GM19438 (cell line): Measurements from ENCODE around the gene PLP2.
"Not testable (repeated sequence)": the region's sequence is repeated elsewhere in the genome, so short reads cannot be mapped to it uniquely, and the experiment has no call there.

Source experiments
- ATAC-seq: cut with Tn5 transposase; IDR thresholded peaks from one replicate; pipeline ENCODE4 v1.9.1; 2021; ENCODE audit warnings: low read depth; ENCODE audit not compliant: unreplicated experiment

Gene PLP2

DNA sequence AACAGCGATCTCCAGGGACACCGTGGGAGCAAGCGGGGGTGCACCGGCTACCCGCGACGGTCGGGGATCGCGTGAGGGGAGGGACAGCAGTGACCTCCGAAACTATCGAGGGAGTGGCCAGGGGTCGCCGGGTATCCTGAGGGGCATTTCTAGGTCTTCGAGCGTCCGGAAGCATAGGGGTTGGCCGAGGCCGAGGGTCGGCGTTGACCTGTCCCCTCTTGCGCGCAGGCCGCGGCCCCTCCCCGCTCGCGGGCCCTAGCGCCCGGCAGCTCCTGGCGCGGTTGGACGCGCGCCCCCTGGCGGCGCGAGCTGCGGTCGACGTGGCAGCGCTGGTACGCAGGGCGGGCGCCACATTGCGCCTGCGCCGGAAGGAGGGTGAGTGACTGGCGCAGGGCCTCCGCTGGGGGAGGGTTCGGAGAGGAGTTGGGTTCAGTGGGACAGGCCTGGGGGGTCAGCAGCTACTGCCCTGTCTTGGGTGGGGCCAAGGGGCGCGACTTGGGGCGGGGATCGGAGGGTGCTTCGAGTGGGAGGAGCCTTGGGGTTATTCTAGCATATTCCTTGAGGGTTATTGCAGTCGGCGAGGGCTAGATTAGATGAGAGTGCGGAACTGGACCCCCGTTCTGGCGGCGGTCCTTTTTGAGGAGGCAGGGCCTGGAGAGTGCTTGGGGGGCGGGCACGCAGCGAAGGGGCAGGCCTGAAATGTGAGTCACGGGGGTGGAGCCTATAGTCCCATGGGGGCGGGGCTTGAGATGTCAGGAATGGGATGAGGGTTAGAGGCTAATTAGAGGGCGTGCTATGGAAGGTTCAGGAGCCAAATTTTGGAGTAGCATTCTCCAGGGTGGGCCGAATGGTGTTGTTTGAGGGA lies 7.9 kb upstream of the PLP2 start:
- peak; percentile 43 for ATAC-seq

DNA sequence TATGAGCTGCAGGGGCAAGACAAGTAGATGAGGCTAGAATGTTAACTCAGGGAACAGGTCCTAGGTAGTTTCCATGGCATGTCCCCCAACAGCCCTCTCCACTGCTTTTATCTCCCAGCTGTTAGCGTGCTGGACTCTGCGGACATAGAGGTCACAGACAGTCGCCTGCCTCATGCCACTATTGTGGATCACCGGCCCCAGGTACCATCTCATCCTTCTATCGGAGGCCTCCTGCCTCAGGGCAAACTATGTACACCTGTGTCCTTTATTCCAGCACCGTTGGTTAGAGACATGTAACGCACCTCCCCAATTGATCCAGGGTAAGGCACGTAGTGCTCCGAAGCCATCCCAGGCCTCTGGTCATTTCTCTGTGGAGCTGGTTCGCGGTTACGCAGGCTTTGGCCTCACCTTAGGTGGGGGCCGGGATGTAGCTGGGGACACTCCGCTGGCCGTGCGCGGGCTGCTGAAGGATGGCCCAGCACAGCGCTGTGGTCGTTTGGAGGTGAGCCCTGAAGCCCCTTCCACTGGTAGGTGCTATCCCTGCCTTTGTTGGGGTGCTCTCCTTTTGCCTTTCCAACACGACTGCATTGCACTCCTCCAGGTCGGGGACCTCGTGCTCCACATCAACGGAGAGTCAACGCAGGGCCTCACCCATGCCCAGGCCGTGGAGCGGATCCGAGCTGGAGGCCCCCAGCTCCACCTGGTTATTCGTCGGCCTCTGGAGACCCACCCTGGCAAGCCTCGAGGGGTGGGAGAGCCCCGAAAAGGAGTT lies 6.9 kb upstream of the PLP2 start:
- ATAC-seq = no peak

DNA sequence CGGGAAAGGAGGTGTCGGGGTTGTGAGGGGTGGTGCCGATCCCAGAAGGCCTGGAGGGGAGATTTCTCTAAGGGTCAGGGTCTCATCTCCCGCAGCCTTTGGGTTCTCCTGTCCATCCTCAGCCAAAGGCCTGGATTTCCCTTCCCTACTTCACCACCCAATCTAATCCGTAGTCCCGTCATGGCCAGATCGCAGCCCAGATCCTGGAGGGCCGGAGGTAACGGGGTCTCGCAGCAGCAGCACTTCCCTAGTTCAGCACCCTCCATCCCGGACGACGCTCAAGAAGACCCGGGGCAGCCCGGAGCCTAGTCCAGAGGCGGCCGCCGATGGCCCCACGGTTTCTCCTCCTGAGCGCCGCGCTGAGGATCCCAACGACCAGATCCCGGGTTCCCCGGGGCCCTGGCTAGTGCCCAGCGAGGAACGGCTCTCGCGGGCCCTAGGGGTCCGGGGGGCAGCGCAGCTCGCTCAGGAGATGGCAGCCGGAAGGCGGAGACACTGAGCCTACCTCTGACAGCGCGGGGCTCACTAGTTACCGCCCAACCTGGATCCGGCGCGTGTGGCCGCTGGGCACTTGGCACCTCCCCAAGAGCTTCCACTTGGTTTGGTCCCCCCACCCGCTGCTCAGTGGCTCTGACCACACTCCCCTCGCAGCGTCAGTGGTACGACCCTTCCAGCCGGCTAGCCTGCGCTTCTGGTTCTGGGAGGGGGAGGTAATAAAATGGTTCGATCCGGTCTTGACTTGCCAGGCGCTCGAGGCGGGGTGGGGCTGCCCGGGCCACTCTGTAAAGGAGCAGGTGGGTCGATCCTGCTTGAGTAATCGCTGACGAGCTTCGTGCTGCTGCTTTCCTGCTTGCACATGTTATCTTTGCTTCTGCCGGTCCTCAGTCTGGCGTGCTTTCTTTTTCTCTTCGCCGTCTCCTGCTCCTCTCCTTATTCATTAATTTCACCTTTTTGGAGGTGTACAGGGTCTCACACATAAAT lies 5.5 kb upstream of the PLP2 start:
- ATAC-seq = peak; percentile 35

DNA sequence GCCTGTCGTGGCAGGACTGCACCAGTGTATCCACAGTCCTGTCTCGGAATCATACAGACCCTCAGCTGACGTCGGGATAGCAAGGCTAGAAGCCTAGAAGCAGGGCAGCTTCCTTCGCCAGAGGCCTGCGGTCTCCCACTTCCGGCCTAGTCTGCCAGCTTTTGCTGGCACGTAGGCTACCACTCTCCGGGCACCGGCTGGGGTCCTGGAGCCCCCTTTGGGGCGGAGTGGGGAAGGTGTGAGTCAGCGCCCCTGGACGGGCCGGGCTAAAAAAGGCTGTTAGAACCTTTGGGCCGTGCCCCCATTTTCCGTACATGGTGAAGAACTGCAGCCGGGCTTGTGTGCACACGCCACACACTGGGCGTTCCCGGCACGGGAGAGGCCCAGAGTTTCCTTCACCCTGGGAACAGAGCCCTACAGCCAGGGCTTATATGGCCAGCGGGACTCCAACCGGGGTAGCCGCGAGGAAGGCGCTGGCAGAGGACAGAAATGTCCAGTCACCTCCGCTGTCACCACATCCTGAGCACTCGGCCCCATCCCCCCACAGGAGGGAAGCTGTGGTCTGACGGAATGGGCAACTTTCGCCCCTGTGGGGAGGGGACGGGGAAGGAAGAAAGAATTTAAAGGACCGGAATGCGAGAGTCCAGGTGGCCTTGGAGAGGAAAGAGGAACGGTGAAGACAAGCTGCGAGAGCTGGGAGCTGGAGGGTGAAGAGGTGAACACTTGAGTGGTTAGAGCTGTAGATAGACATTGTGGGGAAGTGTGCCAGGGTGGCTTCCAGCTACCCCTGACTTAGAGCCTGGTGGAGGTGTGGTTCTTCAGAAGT lies 4.6 kb upstream of the PLP2 start:
- ATAC-seq = no peak

DNA sequence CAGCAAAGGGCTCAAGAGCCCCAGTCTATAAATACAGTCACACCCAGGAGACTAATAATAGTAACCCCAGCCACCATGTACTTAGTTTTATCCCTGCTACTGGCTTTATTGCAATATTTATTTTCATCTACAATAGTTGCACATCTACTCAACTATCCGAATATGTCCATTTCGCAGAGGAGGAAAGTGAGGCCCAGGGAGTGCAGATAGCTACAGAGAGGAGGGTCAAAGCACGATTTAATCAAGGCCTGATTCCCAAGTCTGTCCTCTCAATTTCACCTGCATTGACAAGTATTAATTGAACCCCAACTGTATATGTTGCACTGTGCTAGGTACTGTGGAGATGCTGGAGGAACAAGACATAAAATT lies 4.0 kb upstream of the PLP2 start:
- no peak for ATAC-seq

DNA sequence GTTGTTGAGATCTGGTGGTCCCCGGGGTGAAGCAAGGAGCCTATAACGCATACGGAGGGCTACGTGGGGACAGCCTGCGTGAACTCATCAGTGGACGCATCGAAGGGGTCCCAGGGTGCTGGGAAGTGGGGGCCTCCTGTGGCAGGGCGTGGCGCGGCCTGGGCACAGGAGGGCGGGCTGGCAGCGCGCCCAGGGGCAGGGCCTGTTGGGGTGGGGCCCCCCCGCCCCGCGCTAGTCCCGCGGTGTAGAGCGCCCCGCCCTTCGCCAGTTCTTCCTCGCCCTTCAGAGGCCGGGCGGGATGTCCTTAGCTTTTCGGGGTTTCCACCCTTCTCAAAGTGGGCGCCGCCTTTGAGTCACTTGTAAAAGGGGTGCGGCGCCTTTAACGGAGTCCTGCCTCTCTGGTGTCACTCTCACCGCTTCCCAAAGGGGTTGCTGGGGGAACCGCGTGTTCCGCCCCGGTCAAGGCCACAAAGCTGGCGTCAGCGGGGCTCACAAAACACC lies 632 bp downstream of the PLP2 start:
- peak; percentile 70 for ATAC-seq

DNA sequence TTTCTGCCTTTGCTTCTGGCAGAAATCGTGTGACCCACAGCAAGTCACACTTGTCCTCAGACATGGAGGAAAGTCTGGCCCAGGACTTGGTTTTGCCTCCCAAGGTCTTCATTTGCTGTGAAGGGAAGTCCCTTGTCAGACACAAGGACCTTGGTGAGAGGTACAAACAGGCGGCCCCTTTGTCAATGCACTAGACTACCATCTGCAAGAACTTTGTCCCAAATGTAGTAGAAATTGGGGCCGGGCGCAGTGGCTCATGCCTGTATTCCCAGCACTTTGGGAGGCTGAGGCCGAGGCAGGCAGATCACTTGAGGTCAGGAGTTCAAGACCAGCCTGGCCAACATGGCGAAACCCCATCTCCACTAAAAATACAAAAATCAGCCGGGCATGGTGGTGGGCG lies 1.8 kb downstream of the PLP2 start:
- ATAC-seq = not testable (repeated sequence)

DNA sequence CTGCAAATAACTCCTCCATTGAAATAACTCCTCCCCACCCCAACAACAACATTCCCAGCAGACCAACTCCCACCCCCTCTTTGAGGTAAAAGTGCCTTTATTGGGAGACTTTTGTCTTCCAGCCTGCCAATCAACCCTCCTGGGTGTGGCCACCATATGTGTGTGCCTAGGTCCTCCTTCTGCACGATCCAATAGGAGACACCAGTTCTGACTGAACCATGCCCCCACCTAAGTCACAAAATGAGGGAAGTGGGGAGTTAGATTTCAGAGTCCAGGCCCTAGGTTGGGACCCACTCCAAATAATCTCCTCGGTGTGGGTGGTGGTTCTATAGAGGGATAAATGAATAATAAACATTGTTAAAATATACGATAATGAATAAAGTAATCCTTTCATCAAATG lies 3.0 kb downstream of the PLP2 start:
- no peak for ATAC-seq

DNA sequence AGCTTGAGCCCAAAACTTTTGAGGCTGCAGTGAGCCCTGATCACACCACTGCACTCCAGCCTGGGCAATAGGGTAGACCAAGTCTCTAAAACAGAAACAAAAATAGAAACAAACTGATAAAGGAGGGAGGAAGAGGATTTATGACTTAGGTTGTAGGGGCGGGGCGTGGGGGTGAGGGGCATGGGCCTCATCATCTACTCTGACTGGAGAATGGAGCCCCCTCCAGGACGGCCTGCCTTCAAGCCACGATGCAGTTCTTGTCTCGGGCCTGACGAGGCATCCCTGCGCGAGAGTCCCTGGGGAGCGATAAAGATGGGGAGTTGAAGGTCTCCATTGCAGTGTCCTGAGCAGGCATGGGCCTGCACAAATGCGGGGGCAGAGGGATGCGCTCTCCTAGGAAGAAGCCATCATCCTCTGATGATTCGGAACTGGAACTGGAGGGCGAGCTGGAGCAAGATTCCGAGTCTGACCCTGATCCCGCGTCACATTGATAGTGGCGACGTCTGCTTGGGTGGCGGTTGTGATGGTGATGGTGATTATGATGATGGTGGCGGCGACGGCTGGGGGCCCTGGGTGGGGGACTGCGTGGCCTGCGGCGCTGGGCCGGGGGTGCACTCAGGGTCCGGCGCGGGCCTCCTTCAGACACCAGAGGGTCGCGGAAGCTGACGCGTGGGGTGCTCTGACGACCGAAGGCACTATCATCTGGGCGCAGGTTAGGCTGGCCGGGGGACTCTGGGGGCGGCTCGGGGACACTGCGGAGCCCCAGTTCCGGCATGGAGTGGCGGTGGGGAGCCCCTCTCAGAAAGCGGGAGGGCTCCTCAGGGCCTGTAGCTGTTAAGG lies 4.0 kb downstream of the PLP2 start:
- no peak for ATAC-seq

DNA sequence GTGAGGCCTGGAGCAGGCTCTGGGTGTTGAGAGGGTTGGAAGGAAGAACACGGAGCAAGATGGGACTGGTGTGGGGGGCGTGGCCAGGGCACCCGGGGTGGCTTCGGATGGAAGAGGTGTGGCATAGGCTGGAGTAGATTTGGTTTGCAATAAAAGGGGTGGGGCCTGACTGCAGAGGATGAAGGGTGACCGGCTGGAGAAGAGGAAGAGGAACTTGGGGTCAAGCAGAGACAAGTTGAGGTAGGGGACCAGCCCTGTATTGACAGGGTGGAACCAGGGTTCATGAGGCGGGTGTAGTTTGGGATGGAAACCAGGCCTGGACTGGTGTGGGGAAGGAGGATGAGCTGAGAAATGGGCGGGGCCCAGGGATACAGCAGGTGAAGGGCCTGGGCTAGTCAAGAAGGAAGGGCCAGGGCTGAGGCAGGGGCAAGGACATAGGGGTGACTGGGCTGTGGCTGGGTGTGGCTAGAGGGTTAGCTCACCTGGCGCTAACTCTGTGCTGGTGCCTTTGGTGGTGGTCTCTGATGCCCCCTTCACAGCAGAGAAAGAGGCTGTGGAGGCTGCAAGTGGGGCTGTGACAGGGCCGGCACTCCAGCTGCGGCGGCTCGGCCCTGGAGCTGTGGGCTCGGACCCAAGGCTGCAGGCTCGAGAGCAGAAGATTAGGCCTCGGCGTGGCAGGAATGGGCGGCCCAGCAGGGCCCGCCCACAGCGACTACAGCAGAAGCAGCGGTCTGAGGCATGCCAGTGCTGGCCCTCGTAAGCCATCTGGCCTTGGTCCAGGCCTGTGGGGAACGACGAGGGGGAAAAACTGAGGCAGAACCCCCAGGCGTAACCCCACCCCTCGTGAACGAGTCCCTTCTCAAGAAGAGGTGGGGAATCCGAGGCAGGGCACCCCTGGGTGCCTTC lies 5.0 kb downstream of the PLP2 start:
- ATAC-seq = no peak

DNA sequence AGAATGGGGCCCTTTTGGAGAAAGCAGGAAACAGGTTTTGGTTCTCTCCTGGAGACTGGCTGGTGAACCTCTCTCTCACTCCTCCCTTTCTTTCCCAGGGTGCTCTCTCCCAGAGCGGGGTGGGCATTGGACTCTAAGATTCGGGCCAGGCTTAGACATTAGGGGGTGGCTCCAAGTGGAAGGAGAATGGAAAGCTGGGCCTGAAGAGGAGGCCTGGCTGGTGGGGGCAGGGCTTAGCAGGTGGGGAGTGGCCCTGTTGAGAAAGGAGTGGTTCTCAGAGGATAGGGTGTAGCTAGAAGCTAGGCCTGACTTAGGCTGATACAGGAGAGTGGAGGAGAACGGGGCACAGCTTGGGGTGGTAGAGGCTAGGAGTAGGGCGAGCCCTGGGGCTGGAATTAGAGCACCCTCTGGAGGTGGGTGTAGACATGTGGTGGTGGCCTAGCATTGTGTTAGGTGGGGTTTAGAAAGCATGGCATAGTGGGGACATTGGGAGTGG lies 5.7 kb downstream of the PLP2 start:
- ATAC-seq = no peak

DNA sequence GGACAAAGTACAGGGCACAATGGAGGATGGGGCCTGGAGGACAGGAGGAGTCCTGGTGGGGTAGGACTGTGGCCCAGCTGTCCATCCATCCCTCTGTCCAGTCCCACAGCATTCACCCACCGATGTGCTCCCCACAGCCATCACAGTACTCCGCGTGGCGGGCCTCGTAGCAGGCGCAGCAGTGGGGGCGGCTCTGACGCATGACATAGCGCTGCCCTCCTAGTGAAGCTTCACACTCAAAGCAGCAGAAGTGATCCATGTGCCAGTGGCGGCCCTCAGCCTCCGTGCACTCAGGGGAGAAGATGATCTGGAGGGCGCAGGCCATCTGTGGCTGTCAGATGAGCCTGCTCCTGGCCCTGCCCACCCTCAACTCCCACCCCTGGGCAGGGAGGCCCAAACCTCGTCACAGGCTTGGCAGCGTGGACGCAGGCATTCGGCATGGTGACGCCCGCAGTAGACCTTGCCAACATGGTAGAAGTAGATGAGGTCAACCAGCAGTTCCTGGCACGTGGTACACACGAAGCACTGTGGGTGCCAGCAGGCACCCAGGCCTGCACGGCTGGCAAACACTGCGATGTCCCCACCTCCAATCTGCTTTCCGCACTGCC lies 6.3 kb downstream of the PLP2 start:
- ATAC-seq = no peak

DNA sequence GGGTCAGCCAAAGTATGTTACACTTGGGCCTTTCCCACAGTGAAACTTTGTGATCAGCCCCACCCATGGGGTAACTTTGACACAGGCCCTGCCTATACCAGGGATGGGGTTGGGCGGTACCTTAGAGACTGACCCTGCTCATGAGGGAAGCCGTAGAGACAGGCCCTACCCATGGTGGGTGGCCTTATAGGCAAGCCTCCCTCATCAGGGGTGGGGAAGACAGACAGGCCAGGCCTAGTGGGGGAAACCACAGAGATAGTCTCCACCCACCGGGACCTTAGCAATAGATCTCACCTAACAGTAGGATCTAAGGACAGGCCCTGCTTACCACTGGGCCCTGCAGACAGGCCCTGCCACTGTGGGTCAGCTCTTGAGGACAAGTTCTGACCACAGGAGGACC lies 6.8 kb downstream of the PLP2 start:
- ATAC-seq = no peak

DNA sequence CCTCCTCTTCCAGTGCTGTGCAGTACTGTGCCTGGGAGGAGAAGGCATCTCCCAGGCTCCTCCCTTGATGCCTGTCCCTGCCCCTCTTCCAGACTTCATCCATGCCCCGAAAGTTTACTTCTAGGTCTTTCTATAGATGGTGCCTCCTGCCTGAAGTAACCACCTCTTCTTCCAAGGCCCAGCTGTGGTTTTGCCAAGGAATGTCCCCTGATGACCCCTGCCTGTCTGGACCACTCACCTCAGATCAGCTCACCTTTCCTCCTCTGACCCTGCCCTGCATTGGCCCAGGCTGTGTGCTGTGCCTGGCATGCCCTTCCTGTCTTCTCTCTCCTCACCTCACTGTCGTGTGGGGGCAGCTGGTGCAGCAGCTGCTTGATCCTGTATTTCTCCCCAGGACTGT lies 7.7 kb downstream of the PLP2 start:
- no peak for ATAC-seq

DNA sequence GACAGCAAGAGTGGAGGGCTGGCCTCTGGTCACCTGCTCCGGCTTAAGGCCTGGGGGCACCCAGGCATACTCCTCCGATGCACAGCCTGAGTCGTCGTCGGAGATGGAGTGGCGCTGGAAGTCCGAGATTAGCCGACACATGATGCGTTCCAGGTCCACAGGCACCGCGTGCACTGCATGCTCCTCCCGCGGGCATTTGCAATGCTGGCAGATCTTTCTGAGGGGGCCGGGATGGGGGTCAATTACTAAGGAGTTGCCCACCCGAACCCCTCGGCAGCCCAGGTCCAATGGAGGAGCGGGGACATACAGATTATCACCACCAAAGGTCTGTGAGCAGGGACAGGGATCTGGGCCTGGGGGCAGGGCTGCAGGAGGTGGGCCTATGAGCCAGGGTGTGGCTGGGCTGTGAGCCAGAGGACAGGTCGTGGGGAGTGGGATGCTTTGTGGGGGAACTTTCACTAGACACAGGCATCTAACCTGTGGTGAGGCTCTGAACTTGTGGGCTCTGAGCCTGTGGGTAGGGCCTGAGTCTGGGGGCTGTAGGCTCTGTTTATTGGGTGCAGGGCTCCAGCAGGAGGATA lies 12.1 kb downstream of the PLP2 start:
- ATAC-seq = no peak

DNA sequence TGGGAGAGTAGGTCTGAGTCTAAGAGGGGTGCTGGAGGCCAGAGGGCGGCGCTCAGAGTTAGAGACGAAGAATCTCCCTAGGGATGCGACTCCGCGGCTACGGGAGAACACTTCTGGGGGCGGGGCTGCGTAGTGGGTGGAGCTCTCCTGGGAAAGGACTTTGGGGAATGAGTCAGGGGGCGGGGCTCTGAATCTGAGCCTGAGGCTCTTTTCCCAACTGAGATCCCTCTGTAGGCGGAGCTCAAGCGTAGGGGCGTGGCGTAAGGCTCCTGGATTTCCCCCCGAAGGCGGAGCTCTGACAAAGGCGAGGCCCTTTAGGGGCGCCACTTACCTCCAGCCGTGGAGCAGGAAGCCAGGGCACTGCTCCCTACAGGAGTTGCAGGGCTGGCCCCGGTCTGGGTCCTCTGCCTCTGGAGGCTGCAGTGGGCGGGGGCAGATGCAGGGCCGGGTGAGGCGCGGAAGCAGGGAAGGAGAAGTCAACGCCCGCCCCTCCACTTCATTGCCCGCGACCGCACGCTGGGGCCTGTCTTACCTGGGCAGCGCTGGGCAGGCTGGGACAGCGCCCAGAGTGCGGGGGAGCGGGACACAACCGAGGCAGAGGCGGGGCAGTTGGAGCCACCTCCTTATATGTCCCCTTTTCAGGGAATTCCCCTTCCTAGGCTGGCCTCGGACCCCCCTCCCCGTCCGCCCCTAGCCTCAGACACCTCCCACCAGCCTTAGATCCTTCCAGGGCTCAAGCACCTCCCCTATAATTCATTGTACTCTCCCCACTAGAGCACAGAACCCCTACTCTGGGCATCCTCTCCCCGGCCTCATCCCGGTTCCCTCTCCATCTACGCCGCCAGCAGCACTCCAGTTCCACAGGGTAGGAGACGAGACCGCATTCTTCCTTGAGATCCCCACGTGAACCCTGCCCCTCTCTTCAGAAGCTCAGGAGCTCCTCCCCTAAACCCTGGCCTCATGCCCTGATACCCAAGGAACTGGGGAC lies 12.9 kb downstream of the PLP2 start:
- no peak for ATAC-seq
